Fibroblast of skin of back (primary cell): Measurements from ENCODE around the gene ADAM22.

Experiments
- DNase-seq: peaks from one replicate; pipeline ENCODE4 v3.0.0-alpha.2; 2013

Gene ADAM22

DNA sequence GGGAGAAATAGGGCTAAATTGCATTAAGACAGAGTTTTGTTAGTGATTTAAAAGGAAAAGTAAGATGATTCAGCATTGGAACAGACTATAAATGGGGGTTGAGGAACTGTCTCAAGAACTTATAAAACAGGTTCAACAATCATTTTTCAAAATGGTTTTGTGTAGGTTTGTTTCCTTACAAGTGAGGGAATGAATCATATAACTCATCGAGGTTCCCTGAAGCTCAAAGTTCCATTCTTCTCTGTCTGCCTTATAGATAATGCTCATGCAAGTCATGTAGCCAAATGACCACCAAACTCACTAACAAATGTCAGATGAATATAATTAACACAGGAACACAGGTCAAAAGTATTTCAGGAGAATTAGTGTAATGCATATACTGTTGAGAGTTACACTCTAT is 27.7 kb downstream of the ADAM22 start:
- no peak for DNase-seq

DNA sequence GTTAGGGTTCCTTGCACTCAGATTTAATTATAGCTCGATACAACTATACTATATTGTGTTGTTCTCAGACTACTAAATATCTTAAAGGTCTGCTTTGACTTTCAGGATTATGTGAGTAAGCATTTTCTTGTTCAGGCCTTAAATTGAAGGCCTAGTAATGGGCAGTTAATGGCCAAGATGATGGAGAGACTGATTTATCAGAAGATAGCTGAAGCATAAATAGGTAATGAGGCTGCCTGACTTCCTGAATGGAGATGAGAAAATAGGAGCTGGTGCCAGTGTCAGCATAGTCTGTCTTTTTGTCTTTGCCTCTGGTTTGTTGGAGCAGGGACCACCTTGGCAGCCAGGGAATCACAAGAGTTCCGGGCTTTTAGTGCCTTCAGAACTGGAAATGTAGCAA is 32.2 kb downstream of the ADAM22 start:
- no peak for DNase-seq

DNA sequence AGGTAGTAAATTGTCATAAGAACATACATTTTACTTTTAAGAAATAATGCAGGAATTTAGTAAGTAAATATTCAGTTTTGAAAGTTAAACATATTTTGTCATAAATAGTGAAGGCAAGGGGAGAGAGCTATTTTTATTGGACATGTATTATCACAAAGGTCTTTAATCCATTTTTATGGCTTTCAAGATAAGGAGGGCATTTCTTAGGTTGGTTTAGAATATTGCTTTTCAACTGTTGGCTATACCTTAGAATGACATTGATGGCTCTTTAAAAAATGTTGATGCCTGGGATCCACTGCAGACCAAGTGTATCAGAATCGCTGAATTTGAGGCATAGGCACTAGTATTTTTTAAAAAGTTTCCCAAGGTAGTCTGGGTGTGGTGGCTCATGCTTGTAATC is 34.0 kb downstream of the ADAM22 start:
- no peak for DNase-seq

DNA sequence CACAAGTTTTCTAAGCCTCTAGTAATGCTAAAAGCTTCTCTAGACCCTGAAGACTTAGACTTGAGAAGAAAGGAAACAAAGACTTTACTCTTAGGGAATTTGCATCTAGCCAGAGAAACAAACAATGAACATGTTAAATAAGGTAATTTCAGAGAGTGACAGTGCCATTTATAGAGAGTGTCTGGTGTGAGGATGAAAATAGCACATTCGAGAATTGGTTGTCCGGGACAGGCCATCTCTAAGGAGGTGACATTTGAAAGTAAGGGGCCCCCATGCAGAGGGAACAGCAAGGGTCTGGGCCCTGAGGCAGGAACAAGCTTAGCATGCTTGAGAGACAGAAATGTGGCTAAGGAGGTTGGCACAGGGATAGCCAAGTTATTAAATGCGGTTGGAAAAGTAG is 48.1 kb downstream of the ADAM22 start:
- DNase-seq: no peak

DNA sequence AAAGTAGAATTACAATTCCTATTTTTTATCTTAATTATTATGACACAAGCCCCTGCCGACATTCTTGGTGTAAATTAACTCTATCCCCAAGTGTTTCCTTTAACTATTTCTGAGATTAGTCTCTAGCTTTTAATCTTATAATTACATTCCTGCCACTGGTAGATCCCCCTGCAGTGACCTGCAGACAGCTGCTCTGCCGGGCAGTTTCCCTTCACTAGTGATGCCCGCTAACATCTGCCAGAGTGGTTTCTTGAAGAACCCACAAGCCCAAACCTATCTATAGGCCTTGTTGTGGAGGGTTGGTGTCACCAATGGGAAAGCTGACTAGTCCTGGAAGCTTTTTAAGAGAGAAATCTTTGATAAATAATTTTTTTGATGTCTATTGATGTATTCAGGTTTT is 50.0 kb downstream of the ADAM22 start:
- DNase-seq: no peak

DNA sequence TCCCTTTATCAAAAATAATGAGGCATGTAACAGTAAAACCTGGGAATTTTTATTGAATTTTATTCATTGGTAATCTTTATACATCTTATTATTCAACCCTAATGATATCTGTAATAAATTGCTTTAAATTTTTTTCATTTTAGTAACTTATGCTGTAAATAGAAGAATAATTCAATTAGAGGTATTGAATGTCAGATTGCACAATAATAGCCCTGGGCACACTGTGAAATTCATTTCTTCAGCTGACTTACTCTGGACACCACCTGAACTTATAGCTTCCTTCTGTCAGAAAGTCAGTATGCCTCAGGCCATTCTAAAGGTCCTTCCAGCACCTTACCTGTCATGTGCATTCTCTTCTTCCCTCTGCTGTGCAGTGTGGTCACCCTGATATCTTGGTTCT is 59.2 kb downstream of the ADAM22 start:
- no peak for DNase-seq

DNA sequence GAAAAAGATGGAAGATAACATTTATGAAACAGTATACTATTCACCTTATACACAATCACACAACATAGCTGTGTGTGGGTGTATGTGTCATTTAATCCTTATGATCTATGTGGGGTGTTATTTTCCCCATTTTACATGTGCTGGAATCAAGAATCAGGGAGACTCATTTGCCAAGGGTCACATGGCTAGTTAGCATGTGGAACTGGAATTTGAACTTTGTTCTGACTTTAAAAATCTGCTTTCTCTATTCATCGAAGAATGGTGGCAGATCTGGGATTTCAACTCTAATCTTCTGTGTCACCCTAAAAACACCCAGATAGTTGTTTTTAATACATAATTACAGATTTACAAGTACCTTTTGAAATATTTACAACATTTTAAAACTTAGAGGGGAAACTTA is 65.2 kb downstream of the ADAM22 start:
- DNase-seq: no peak

DNA sequence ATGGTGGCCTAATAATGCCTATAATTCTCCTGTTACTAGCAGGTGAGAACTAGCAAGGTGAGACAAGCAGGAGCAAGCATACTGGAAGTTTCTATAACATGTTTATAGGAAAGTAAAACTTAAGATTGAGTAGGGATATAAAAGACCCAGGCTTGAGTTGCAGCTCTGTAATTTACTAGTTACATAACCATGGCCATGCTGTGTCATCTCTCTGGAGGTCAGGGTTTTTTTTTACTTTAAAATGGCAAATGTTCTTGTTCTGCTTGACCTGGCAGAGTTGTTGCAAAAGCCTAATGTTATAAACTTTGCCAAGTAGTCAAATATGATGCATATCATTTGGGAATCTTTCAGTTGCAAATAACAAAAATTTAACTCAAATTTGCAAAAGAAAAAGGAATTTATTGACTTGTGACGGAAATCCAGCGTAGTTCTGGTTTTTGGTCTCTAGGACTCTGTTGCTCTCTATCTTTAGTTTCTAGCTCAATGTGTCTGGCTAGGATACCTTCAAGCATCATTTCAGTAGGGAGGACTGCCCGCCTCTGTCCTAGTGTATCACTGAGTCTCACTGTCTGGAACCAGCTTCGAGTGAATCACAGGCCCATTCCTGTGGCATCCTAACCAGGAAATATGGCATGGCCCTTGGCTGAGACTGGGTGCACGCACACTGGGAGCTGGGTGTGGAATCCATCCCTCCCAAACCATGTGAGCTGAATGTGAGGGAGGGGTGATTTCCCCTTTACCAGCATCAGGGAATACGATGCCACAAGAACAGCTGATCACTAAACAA is 67.9 kb downstream of the ADAM22 start:
- DNase-seq: peak; percentile 19

DNA sequence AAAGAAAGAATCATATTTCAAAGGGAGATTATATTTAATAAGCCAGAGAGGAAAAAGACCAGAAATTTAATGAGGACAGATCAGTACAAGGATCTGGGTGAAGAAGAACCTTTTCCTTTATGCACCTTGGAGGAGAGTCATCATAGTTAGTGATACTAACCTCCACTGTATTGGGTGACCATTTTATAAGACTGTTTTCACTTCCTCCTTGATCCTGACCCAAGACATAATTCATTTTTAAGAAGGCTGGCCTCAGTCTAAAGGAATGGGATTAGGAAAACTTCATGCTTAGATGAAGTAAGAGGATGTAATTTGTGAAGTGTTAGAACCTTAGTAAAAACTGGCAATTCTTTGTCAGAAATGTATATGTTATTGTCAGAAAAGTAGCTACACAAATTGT is 68.6 kb downstream of the ADAM22 start:
- DNase-seq: no peak

DNA sequence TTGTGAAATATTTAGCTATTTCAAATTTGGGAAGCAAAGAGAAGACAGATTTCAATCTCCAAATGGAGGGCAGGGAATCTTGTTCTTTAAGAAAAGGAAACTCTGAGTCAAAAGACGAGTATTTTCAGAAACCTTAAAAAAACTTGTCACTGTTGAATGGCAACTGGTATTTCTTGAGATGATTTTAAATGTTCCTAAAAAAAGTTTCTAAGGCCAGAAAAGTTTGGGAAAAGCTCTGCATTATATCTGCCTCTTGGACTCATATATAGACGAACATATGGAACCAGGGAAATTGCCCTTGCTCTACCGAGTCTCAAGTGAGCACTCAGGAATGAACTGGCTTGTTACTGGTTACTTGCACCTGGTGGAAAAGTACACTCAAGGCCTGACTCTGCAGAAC is 69.5 kb downstream of the ADAM22 start:
- no peak for DNase-seq

DNA sequence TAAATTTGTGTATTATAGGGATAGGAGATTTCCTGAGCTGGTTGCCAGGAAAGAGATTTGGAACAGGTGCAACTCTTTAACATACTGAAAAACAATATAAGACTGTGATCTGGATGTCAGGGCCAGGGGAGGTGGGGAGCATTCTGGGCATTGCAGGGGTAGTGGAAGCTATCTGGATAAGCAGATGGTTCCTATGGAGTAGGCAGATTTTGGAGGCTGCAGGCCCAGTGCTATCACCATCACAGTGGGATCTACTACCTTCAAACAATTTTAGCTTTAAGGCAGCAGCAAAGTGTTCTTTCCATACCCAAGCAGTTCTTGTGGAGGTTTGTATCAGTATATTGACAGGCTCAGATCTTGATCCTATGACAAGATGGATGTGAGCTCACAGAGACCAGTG is 71.1 kb downstream of the ADAM22 start:
- no peak for DNase-seq

DNA sequence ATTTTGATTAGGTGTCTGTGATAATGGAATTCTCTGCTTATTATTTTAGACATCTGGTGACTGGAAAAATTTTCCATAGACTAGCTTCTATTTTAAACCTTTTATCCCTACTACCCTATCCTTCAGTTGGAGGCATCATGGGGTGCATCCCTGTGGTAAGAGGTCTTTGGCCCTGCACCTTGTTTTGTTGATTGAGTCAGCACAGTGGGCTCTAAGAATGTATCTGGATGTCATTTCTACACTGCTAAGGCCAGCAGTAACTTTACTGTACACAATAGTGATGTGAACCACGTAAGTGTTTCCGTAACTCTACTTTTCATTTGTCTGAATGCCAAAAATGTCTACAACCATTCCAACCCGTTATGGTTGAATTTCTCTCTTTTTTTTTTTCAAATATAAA is 75.6 kb downstream of the ADAM22 start:
- no peak for DNase-seq

DNA sequence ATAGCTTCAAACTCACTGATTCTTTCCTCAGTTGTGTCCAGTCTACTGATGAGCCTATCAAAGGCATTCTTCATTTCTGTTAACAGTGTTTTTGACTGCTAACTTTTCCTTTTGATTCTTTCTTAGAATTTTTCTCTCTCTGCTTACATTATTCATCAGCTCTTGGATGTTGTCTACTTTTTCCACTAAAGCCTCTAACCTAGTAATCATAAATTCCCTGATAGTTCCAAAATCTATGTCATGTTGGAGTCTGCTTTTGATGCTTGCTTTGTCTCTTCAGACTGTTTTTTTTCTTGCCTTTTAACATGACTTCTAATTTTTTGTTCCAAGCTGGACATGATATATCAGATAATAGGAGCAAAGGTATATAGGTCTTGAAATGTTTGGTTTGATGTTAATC is 78.0 kb downstream of the ADAM22 start:
- DNase-seq: no peak

DNA sequence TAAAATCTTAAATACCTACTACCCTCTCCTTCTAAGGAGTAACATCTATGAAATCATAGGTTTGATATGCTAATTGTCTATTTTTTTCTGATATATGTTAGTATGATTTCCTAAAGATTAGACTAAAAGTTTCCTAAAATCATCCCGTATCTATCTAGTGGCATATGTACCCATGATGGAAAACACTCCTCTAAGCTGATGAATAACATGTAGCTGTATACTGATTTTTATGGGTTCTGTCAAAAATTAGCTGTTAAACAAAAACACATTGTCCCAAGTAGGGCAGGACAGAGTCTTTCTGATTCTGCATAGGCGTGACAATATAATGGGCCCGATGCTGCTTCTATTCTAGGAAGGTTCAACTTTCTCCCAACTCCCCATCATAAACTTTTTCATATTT is 79.9 kb downstream of the ADAM22 start:
- DNase-seq: no peak

DNA sequence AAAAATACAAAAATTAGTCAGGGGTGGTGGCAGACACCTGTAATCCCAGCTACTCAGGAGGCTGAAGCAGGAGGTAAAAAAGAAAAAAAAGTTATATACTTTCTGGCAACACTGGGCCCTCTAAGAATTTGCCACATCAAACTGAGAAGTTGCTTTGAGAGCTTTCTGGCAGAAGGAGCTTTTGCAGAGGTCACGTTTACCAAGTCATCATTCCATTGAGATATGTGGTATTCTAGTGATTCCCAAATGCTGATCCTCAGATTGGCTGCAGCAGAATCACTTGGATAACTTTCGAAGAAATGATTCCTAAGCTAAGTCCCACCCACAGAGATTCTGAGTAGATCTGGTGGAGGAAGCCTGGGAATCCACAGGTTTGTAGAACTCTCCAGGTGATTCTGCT is 80.5 kb downstream of the ADAM22 start:
- DNase-seq: no peak

DNA sequence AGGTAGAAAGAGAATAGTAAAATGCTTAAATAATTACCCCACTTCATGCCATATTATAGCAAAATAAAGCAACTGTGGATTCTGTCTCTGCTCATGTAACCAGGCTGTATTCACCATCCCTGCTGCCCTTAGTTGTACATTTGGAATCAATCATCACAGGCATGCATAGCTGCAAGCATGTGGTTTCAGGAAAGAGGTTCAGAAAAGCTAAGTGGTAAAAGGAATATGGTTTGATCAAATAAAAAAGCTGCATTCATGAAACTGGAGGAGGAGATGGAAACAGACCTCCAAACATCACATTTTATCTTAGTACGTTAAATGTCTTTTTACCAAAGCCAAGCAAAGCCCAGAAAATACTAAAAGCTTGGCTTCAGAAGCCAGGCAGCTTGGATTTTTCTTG is 81.3 kb downstream of the ADAM22 start:
- no peak for DNase-seq

DNA sequence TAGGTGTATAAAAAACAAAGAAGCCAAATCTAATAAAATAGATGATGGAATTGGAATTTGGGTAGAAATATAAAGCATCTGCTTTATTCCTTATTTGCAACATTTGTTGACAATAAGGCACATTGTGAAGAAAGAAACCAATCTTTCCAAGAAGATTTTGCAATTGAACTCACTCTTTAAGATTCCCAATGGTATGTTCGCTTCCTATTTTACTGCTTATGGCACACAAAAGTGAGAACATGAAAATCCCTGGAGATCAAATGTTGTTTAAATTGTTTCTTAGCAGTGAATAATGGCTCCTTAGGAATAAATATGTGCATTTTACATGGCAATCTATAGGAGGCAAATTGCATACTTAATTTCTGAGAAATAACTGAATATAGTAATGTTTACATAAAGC is 84.5 kb downstream of the ADAM22 start:
- DNase-seq: no peak

DNA sequence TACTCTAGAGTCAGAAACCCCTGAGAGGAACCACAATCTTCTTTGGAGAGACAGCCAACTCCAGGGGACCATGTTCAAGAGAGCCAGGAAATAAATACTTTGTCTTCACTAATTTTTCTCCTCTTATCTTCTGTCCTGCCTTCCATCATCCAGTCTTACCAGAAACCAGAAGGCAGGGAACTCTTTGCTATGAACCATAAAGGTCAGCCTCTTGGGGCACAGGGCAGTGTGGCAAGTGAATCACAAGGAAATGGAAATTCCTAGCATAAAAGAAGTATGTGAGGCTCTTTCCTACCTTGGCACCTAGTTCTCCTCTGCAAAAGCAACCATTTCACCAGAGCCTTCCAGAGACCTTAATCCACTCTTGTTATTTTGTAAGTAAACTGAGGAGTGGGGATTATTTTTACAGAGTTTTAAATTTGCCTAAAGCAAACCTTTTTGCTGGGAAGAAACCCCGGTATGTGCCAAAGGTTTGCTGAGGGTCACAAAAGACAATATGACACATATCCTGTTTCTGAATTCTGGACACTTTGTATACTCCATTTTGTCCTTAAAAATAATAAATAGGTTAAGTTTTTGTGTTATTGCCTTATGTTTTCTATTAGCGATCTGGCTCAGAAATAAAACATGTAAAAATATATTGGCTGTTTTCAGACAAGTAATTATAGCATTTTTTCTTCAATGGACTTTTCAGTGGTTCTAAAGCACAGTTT is 87.1 kb downstream of the ADAM22 start:
- no peak for DNase-seq

DNA sequence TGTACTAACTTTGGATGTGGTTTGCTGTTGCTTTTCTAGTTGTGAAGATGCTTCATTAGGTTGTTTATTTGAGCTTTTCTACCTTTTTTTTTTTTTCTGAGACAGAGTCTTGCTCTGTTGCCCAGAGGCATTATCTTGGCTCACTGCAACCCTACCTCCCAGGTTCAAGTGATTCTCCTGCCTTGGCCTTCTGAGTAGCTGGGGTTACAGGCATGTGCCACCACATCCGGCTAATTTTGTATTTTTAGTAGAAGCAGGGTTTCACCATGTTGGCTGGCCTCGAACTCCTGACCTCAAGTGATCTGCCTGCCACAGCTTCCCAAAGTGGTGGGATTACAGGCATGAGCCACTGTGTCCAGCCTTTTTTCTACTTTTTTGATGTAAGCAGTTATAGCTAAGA is 93.7 kb downstream of the ADAM22 start:
- DNase-seq: no peak

DNA sequence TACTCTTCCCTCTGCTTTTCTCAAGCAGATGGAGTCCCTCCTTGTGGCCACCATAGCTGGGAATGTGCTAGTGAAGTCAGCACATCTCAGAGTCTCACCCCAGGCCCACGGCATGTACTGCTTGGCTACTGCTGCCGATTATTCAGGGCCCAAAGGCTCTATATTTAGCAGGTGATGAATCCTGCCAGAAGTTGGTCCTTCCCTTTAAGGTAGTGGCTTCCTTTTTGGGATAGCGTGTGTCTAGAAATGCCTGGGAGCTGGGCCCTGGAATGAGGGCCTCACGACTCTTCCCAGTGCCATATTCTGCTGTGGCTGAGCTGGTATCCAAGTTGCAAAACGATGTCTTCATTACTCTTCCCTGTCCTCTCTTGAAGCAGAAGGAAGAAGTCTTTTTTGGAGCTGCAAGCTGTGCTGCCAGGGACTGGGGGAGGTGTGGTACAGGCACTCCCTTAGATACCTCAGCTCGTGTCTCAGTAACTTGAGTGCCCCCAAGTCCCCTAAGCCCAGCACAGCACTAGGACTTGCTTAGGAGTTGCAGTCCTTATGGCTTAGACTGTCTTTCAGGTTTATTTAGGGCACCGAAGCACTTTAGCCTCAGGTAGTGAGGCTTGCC is 100.1 kb downstream of the ADAM22 start:
- DNase-seq: no peak

DNA sequence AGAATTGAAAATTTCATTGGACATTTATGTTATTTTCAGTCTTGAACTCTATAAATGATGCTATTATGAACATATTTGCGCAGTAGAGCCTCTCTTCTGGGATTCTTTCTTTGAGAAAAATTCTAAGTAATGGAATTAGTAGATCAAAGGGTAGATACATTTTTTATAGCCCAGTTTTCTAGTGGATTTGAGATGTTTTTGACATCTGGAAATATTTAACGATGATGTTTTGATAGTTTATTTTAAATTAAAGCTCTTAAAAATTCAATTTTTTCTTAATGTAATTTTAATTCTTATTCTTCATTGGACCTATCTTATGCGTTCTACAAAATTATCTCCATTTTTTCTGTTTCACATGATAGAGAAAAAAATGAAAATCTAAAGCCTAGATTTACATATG is 103.0 kb downstream of the ADAM22 start:
- no peak for DNase-seq

DNA sequence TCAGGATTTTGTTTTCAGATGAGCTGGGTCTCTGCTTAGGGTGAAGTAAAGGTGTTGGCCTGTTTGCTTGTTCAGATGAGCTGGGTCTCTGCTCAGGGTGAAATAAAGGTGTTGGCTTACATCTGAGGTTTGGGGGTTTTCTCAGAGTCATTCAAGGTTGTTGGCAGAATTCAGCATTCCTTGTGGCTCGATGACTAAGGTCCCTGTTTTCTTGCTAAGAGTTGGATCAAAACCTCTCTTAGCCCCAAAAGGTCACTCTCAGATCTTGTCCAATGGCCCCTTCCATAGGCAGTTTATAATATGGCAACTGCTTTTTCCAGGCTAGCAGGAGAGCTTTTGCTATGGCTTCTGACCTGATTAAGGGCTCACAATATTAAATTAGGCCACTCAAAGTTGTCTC is 106.6 kb downstream of the ADAM22 start:
- DNase-seq: peak; percentile 7

DNA sequence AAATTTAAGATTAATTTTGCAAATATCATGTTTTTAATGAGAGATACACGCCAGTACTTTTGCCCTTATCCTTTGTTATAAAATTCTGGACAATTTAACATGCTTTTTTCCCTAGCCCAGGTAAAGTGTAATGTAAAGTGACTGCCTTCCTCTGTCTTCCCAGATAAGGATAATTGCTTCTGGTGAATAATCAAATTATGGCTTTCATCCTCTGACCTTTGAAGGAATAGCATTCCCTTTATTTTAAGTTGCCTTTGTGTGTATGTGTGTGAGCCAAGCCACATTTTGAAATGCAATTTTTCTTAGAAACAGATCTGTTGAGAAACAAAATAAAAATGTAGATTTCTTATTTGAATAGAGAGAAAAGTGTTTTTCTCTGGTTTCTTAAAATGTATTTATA is 107.5 kb downstream of the ADAM22 start:
- no peak for DNase-seq

DNA sequence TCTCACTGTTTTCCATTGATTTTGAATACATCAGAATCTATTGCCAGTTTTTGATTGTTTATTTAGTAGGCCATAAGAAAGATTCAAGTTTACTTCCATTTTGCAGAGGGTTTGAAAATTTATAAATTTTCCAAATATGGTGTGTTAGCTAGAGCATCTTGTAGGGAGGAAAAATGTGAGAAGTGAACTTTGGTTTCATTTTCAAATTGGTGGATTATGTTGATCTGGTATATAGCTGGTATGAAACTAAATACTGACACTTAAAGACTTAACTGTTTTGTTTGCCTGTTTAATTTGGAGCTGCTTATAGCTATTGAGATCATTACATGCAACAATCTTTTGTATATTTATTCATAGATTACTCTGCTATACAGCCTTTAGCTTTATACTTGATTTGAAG is 108.1 kb downstream of the ADAM22 start:
- no peak for DNase-seq
